HL-60 (cell line): ENCODE results near the gene ITGAV.

ENCODE experiments used
- CTCF ChIP-seq: IDR thresholded peaks from one replicate; pipeline ENCODE4 v1.5.1; 2011; ENCODE audit warnings: low read length, control low read depth, inconsistent platforms; ENCODE audit not compliant: insufficient read depth
- TF ChIP-seq, protein P1 (sequence below): IDR thresholded peaks from 2 replicates; pipeline ENCODE4 v1.6.1; 2012; ENCODE audit warnings: low read depth; ENCODE audit not compliant: insufficient replicate concordance

DNA sequence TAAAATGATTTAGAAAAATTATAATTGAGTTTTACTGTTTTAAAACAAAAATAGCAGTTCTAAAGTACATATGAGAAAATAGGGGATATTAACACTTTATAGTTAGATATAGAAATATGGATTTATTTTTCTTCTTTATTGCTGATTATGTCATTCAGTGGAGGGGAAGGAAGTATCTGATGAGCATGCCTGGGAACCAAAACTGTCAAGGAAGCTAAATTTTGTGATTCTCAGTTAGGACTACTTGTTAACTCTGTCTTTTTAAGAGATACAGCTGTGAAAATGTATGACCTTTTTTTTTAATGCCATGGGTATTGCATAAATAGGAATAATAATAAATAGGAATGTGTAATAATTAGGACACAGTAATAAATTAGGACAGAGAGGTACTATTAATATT, 44.8 kb downstream of the ITGAV start:
- TF ChIP-seq, protein P1, sequence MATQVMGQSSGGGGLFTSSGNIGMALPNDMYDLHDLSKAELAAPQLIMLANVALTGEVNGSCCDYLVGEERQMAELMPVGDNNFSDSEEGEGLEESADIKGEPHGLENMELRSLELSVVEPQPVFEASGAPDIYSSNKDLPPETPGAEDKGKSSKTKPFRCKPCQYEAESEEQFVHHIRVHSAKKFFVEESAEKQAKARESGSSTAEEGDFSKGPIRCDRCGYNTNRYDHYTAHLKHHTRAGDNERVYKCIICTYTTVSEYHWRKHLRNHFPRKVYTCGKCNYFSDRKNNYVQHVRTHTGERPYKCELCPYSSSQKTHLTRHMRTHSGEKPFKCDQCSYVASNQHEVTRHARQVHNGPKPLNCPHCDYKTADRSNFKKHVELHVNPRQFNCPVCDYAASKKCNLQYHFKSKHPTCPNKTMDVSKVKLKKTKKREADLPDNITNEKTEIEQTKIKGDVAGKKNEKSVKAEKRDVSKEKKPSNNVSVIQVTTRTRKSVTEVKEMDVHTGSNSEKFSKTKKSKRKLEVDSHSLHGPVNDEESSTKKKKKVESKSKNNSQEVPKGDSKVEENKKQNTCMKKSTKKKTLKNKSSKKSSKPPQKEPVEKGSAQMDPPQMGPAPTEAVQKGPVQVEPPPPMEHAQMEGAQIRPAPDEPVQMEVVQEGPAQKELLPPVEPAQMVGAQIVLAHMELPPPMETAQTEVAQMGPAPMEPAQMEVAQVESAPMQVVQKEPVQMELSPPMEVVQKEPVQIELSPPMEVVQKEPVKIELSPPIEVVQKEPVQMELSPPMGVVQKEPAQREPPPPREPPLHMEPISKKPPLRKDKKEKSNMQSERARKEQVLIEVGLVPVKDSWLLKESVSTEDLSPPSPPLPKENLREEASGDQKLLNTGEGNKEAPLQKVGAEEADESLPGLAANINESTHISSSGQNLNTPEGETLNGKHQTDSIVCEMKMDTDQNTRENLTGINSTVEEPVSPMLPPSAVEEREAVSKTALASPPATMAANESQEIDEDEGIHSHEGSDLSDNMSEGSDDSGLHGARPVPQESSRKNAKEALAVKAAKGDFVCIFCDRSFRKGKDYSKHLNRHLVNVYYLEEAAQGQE: no peak
- TF ChIP-seq CTCF: no peak
